Measurements from ENCODE around the gene RNF213. TPM values are rescaled to one million over a fixed set of nuclear protein-coding genes. Genes with fewer than 3 reads are reported as not detected.

The RNF213 gene
- total and polyA plus RNA-seq, 10 of the 15 experiments (the other 5 are each of a cell fraction or from before 2014, with no cell fraction given) = 18.6 to 145 (median 65.8) TPM

DNA sequence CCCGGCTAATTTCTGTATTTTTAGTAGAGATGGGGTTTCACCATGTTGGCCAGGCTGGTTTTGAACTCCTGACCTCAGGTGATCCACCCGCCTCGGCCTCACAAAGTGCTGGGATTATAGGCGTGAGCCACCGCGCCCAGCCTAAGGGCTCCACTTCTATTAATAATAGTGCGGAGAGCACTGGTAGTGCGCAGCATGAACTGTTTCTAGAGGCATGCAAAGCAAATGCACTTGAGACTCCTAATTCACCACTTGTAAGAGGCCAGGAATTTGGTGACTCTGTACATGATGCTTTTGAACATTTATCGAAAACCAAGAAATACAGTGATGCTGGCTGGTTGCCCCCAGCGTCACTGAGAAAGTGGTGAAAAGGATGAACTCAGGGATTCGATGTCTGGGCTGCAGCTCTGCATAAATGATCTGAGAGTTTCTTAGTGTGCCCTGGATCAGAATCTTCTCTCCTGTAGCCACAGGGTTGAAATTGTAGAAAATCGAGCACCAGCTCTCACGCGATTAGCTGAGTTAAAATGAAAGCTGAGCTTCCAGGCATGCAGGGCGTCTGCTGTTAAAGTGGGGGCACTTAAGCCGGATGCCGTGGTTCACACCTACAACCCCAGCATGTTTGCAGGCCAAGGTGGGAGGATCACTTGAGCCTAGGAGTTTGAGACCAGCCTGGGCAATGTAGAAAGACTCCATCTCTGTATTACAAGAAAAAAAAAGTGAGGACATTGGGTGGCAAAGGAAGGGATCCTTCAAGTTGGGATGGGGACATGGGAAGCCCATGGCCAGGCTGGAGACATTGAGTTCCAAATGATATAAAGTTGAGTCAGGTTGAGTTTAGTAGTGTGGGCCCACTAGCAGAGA, 4.8 kb downstream of the RNF213 start:
- intact Hi-C loops (cut with micrococcal nuclease; ENCODE audit: unreplicated experiment) (no loop called here), in situ Hi-C loops (cut with MboI) (no loop called here)
- SMC1A ChIA-PET (ENCODE audit: uncharacterized antibody, unreplicated experiment) = interaction anchor here (0.8 to 1.3 kb wide), 3 partner anchors 10 to 46 kb away, joined by 3 to 4 read pairs (median 3); no protein-coding TSS in a partner anchor
- Histone ChIP-seq H3K4me1 (ENCODE audit: control insufficient read depth, insufficient read depth, low read length) (peaks cover 24% of the 10 kb centered on the region), H3K27ac (ENCODE audit: control insufficient read depth, insufficient read depth) (peak overlapping the region; percentile 92), H3K36me3 (ENCODE audit: control insufficient read depth in 2 of 2, insufficient read depth in 2 of 2, low read length in 1 of 2) (peaks cover 7 to 30% of the 10 kb centered on the region in 2 experiments; a peak in 3 of 4 replicates), H3K79me2 (ENCODE audit: control insufficient read depth, insufficient read depth, low read length) (peaks cover 69% of the 10 kb centered on the region), H3K27me3 (replicated peaks in 1 of 2; ENCODE audit: control insufficient read depth in 2 of 2, insufficient read depth in 2 of 2, low read length in 1 of 2) (no peaks in the 10 kb centered on the region), H2AFZ (ENCODE audit: control insufficient read depth, low read depth, low read length) (no peak overlapping the region), H3K4me2 (ENCODE audit: control insufficient read depth, insufficient read depth) (peak overlapping the region; percentile 56), H3K9ac (ENCODE audit: control insufficient read depth, insufficient read depth, low read length) (peak overlapping the region; percentile 80), H3K9me3 (replicated peaks; ENCODE audit: control insufficient read depth, insufficient read depth, low read length) (no peaks in the 10 kb centered on the region; the same call in 2 of the 3 replicates), H3K4me3 (peak overlapping the region; percentile 97), H4K20me1 (ENCODE audit: control insufficient read depth, insufficient read depth) (peaks cover 5% of the 10 kb centered on the region)
- CTCF ChIA-PET = interaction anchor here (1.0 kb wide), 2 partner anchors 69 to 119 kb away, joined by 3 read pairs; no protein-coding TSS in a partner anchor
- POLR2A ChIA-PET = interaction anchor here (0.6 to 1.5 kb wide), 3 partner anchors 10 to 164 kb away, joined by 3 to 4 read pairs (median 3); partner anchors contain the start of genes GAA, SGSH and SLC26A11
- DNase-seq (ENCODE audit: low read depth, low spot score) (peak; percentile 84), FAIRE-seq (peak; percentile 84), ATAC-seq (peak; percentile 57)
- BruUV-seq (replicated peaks) = TSS peak; percentile 56
- WGBS (ENCODE audit: insufficient coverage, insufficient replicate concordance, low lambda C conversion rate, missing lambda C conversion rate) = 39% methylated on average over 17 of the region's 17 CpGs
- RAD21 ChIA-PET (ENCODE audit: unreplicated experiment) = interaction anchor here (0.6 to 4.3 kb wide), 8 partner anchors 10 to 164 kb away, joined by 3 to 10 read pairs (median 4); partner anchors contain the start of genes GAA, SGSH and SLC26A11
- TF ChIP-seq ZNF622 (IDR thresholded peaks at IDR 0.05) (no peak), IKZF1 (conservative IDR thresholded peaks at IDR 0.05) (peak; percentile 90), YBX1 (IDR thresholded peaks at IDR 0.05) (no peak), MYC (IDR thresholded peaks at IDR 0.05; ENCODE audit: insufficient read depth, insufficient read length, insufficient replicate concordance, low read length, severe bottlenecking) (no peak), CREB1 (IDR thresholded peaks at IDR 0.05; ENCODE audit: low read depth) (0 out of 2 replicates have a peak, but pooled peaks have one; percentile 55), ETV6 (conservative IDR thresholded peaks at IDR 0.05 in 1 of 2, IDR thresholded peaks at IDR 0.05 in 1 of 2; ENCODE audit: borderline replicate concordance in 1 of 2, low read depth in 1 of 2) (peak in 1 of 2 experiments; percentile 88; a peak in 2 of 4 replicates), ZNF24 (IDR thresholded peaks at IDR 0.05) (no peak), SPI1 (IDR thresholded peaks at IDR 0.05; ENCODE audit: borderline replicate concordance, insufficient read depth, low read depth, low read length) (no peak), EGR1 (IDR thresholded peaks at IDR 0.05; ENCODE audit: borderline replicate concordance in 1 of 2, low read depth in 2 of 2, low read length in 2 of 2) (0 out of 3 replicates have a peak, but pooled peaks of 1 of the 2 experiments have one; percentile 5), ATF7 (IDR thresholded peaks at IDR 0.05; ENCODE audit: low read depth) (peak; percentile 60), IRF4 (IDR thresholded peaks at IDR 0.05; ENCODE audit: low read depth, low read length) (peak; percentile 92), STAT3 (IDR thresholded peaks at IDR 0.05; ENCODE audit: low read depth, low read length) (peak; percentile 82; the same call in 1 of the 2 replicates), TCF12 (IDR thresholded peaks at IDR 0.05; ENCODE audit: low read depth, low read length) (peak; percentile 63; the same call in 1 of the 2 replicates), ZZZ3 (IDR thresholded peaks at IDR 0.05; ENCODE audit: control insufficient read depth, insufficient read length, low read depth) (no peak), POLR2AphosphoS2 (IDR thresholded peaks at IDR 0.05; ENCODE audit: low read depth, low read length) (no peak), JUNB (IDR thresholded peaks at IDR 0.05) (peak; percentile 94), LARP7 (IDR thresholded peaks at IDR 0.05) (no peak)
- TF ChIP-seq, protein P1, sequence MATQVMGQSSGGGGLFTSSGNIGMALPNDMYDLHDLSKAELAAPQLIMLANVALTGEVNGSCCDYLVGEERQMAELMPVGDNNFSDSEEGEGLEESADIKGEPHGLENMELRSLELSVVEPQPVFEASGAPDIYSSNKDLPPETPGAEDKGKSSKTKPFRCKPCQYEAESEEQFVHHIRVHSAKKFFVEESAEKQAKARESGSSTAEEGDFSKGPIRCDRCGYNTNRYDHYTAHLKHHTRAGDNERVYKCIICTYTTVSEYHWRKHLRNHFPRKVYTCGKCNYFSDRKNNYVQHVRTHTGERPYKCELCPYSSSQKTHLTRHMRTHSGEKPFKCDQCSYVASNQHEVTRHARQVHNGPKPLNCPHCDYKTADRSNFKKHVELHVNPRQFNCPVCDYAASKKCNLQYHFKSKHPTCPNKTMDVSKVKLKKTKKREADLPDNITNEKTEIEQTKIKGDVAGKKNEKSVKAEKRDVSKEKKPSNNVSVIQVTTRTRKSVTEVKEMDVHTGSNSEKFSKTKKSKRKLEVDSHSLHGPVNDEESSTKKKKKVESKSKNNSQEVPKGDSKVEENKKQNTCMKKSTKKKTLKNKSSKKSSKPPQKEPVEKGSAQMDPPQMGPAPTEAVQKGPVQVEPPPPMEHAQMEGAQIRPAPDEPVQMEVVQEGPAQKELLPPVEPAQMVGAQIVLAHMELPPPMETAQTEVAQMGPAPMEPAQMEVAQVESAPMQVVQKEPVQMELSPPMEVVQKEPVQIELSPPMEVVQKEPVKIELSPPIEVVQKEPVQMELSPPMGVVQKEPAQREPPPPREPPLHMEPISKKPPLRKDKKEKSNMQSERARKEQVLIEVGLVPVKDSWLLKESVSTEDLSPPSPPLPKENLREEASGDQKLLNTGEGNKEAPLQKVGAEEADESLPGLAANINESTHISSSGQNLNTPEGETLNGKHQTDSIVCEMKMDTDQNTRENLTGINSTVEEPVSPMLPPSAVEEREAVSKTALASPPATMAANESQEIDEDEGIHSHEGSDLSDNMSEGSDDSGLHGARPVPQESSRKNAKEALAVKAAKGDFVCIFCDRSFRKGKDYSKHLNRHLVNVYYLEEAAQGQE (IDR thresholded peaks at IDR 0.05; ENCODE audit: low read depth, low read length) = no peak
- TF ChIP-seq, protein P2, sequence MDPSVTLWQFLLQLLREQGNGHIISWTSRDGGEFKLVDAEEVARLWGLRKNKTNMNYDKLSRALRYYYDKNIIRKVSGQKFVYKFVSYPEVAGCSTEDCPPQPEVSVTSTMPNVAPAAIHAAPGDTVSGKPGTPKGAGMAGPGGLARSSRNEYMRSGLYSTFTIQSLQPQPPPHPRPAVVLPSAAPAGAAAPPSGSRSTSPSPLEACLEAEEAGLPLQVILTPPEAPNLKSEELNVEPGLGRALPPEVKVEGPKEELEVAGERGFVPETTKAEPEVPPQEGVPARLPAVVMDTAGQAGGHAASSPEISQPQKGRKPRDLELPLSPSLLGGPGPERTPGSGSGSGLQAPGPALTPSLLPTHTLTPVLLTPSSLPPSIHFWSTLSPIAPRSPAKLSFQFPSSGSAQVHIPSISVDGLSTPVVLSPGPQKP (IDR thresholded peaks at IDR 0.05; ENCODE audit: low read depth, low read length) = no peak

Data from GM12878 (cell line).